AG04449 (cell line): ENCODE measurements around the gene HPN.

Source experiments
- CTCF ChIA-PET: fragments of 350-600 bp; formaldehyde crosslinking; extraction: SDS; loops from one replicate; lab custom pipeline; 2021; ENCODE audit warnings: antibody characterized with exemption; lab: Yijun Ruan, JAX
- POLR2A ChIA-PET: fragments of 400-600, 350-600 bp; formaldehyde crosslinking; extraction: SDS; loops from one replicate; lab custom pipeline; 2020; ENCODE audit warnings: antibody characterized with exemption, inconsistent platforms; lab: Yijun Ruan, JAX
- DNase-seq: peaks from one replicate; pipeline ENCODE4 v3.0.0-alpha.2; 2010; ENCODE audit warnings: low read depth, low spot score
- H3K4me3 ChIP-seq: 2 replicates; pipeline ENCODE4 v1.5.1; 2011; ENCODE audit warnings: low read depth, mild to moderate bottlenecking, control low read depth, low read length
- TF ChIP-seq, protein P1 (sequence below): IDR thresholded peaks from one replicate; pipeline ENCODE4 v1.5.1; 2011; ENCODE audit warnings: mild to moderate bottlenecking, moderate library complexity, low read length, control low read depth, inconsistent platforms; ENCODE audit not compliant: insufficient read depth; ENCODE audit errors: missing control alignments

The HPN gene

GRCh38 chr19:35069696-35070095 is 28.2 kb downstream of the HPN start:
- ChIA-PET CTCF (interaction anchor here (0.7 to 4.2 kb wide), 17 partner anchors 10 to 201 kb away, joined by 3 to 48 read pairs (median 7); partner anchors contain the start of genes FXYD5 and LGI4), POLR2A (no interaction called here)
- TF ChIP-seq, protein P1, sequence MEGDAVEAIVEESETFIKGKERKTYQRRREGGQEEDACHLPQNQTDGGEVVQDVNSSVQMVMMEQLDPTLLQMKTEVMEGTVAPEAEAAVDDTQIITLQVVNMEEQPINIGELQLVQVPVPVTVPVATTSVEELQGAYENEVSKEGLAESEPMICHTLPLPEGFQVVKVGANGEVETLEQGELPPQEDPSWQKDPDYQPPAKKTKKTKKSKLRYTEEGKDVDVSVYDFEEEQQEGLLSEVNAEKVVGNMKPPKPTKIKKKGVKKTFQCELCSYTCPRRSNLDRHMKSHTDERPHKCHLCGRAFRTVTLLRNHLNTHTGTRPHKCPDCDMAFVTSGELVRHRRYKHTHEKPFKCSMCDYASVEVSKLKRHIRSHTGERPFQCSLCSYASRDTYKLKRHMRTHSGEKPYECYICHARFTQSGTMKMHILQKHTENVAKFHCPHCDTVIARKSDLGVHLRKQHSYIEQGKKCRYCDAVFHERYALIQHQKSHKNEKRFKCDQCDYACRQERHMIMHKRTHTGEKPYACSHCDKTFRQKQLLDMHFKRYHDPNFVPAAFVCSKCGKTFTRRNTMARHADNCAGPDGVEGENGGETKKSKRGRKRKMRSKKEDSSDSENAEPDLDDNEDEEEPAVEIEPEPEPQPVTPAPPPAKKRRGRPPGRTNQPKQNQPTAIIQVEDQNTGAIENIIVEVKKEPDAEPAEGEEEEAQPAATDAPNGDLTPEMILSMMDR: no peak
- no peak for DNase-seq
- H3K4me3 ChIP-seq: no peak overlapping the region

- ChIA-PET POLR2A (no interaction called here), CTCF (interaction anchor here (1.0 to 4.2 kb wide), 18 partner anchors 9 to 84 kb away, joined by 3 to 48 read pairs (median 6); partner anchors contain the start of genes FXYD3, FXYD5 and LGI4)
- H3K4me3 ChIP-seq: no peak overlapping the region
- no peak for DNase-seq
- TF ChIP-seq, protein P1: no peak
These were observed 28.9 kb downstream of the HPN start for GRCh38 chr19:35070471-35070870.

- TF ChIP-seq, protein P1: no peak
- ChIA-PET POLR2A (no interaction called here), CTCF (interaction anchor here (1.4 kb wide), 1 partner anchor 41 kb away, joined by 4 read pairs; no protein-coding TSS in a partner anchor)
- H3K4me3 ChIP-seq: no peak overlapping the region
- DNase-seq: no peak
These were observed 32.0 kb downstream of the HPN start for GRCh38 chr19:35073516-35073915.

DNA sequence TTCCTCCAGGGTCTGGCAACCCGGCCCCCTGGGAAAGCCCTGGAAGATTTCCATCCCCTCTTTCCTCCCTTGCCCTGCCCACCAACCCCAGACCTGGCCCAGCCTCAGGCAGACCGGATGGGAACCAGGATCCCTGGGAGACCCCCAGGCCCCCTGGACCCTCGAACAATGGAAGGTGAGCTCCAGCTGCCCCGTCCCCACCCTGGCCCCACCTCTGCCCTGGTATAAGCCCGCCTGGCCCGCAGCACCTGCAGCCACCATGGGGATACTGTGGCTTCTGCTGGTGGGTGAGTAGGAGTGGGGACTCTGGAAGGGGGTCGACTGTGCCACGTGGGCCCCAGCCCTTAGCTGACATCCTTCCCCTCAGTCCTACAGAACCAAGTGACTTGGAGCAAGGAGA is 32.4 kb downstream of the HPN start:
- no peak for DNase-seq
- ChIA-PET CTCF (interaction anchor here (1.4 to 2.3 kb wide), 3 partner anchors 16 to 60 kb away, joined by 4 to 8 read pairs (median 6); partner anchors contain the start of gene LGI4), POLR2A (no interaction called here)
- H3K4me3 ChIP-seq: no peak overlapping the region
- TF ChIP-seq, protein P1: no peak

DNA sequence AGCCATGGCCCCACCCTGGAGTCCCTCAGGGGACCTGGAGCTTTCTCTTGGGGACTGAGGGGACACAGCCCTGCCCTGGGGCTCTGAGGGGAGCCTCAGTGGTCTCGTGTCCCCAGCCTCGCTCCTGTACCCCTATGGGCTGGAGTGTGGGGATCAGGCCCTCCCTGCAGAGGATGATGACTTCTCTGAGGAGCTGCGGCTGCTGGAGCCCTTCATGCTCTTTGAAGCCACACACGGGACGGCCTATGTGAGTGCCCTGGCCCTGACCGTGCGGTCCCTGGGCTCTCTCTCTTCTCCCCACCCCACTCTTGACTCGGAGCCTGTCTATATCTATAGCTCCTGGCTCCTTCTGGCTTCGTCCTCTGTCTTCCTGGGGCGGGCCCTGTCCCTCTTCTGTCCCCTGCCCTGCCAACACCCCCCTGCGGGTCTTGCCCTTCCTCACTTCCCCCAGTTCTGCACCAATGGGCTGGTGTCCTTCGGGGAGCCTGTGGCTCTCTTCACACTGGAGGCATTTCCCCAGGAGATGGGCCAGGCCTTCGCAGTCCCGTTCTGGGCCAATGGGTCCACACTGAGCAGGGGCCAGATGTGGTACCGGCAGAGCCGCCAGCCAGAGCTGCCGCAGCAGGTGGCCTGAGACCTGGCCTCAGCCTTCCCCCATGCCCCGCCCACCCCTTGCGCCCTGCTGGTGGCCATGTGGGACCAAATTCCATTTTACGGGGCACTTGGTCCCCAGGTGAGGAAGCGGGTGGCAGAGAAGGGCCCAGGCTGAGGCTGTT is 33.1 kb downstream of the HPN start:
- DNase-seq: no peak
- ChIA-PET CTCF (interaction anchor here (1.0 to 2.3 kb wide), 4 partner anchors 16 to 60 kb away, joined by 3 to 8 read pairs (median 5); partner anchors contain the start of gene LGI4), POLR2A (no interaction called here)
- no peak overlapping the region for H3K4me3 ChIP-seq
- TF ChIP-seq, protein P1: no peak
